Astrocyte of the cerebellum (primary cell): ENCODE data around the gene MRPS6.

Experiments
- DNase-seq: peaks from one replicate; pipeline ENCODE4 v3.0.0-alpha.2; 2011; ENCODE audit warnings: low read depth
- H3K4me3 ChIP-seq: 2 replicates; pipeline ENCODE4 v1.5.1; 2011; ENCODE audit warnings: mild to moderate bottlenecking, low read depth, low read length, moderate library complexity
- in situ Hi-C: cut with HindIII; loops from 2 replicates; pipeline ENCODE4 v1.10.0; 2017; ENCODE audit warnings: low sequenced_read_pairs
- TF ChIP-seq, protein P1 (sequence below): IDR thresholded peaks from 2 replicates; pipeline ENCODE4 v1.5.1; 2012; ENCODE audit warnings: low read length, low read depth, moderate library complexity, mild to moderate bottlenecking; ENCODE audit errors: missing control alignments

The MRPS6 gene

DNA sequence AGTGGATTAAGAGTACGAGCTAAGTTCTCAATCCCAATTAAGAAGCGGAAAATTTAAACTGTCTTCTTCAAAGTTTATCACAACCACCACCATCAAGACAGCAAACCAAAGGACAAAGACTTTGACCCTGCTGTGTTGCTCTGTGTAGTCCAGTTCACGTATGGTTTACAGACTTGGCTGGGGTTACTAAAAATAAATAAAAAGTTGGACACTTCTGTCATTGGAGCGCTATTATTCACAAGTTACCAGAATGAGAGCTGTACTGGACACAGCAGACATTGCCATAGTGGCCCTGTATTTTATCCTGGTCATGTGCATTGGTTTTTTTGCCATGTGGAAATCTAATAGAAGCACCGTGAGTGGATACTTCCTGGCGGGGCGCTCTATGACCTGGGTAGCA is 21.6 kb downstream of the MRPS6 start:
- no peak for DNase-seq
- in situ Hi-C loops = loop anchor here (5.0 kb wide), 1 partner anchor 43 kb away; no protein-coding TSS in a partner anchor
- TF ChIP-seq, protein P1, sequence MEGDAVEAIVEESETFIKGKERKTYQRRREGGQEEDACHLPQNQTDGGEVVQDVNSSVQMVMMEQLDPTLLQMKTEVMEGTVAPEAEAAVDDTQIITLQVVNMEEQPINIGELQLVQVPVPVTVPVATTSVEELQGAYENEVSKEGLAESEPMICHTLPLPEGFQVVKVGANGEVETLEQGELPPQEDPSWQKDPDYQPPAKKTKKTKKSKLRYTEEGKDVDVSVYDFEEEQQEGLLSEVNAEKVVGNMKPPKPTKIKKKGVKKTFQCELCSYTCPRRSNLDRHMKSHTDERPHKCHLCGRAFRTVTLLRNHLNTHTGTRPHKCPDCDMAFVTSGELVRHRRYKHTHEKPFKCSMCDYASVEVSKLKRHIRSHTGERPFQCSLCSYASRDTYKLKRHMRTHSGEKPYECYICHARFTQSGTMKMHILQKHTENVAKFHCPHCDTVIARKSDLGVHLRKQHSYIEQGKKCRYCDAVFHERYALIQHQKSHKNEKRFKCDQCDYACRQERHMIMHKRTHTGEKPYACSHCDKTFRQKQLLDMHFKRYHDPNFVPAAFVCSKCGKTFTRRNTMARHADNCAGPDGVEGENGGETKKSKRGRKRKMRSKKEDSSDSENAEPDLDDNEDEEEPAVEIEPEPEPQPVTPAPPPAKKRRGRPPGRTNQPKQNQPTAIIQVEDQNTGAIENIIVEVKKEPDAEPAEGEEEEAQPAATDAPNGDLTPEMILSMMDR = no peak
- no peak overlapping the region for H3K4me3 ChIP-seq

DNA sequence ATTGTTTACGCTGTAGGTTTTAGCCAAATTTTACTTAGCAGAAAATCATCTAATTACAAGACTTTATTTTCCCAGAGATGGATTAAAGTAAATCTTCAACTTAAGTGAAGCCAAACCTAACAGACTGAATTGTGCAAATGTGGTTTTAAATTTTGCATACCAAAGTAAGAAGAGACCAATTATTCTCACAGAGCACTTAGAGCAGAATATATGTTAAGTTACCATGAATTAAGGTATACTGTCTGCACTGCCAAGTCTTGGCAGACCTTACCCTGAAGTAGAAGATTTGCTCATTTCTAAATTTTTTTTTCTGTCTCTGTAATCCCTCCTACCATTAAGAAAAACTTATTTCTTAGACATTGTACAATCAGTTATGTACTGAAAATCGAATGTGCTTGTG is 24.1 kb downstream of the MRPS6 start:
- in situ Hi-C loops = no loop called here
- H3K4me3 ChIP-seq = no peak overlapping the region
- TF ChIP-seq, protein P1 = no peak
- DNase-seq = no peak

DNA sequence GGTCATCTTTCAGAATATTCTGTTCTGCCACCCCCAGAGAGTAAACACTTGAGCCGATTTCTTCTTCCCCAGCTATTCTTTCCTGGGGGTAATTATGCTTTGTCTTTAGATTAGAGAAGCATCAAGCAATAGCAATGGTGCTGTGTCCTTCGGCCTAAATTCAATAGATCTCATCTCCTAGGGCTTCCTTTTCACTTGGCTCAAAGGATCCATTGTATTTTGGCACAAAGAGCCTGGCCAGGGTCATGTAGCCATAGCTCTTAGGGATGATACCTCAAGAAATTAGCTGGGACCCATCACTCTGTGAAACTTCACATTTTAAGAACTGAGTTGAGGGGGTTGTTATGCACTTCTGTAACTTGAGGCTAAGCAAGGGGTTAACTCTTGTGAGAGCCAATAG is 27.0 kb downstream of the MRPS6 start:
- in situ Hi-C loops = no loop called here
- no peak for DNase-seq
- TF ChIP-seq, protein P1 = no peak
- H3K4me3 ChIP-seq = no peak overlapping the region

DNA sequence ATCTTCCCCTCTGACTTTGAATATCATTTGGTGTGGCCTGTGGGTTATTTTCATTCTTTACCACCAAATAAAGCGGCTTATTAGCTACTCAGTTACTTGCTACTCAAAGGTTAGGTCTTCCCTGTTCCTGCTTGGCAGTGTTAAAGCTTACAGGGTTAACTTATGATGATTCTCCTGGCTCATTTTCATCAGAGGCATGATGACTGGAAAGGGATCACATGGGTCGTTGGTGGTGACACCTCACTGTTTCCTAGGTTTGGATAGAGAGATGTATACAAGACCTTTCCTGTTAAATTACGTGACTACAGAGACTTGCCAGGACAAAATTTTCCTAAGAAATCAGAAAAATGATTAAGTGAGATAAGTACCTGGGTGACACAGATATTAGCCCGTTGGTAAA is 27.4 kb downstream of the MRPS6 start:
- TF ChIP-seq, protein P1 = no peak
- no peak overlapping the region for H3K4me3 ChIP-seq
- in situ Hi-C loops = no loop called here
- no peak for DNase-seq

DNA sequence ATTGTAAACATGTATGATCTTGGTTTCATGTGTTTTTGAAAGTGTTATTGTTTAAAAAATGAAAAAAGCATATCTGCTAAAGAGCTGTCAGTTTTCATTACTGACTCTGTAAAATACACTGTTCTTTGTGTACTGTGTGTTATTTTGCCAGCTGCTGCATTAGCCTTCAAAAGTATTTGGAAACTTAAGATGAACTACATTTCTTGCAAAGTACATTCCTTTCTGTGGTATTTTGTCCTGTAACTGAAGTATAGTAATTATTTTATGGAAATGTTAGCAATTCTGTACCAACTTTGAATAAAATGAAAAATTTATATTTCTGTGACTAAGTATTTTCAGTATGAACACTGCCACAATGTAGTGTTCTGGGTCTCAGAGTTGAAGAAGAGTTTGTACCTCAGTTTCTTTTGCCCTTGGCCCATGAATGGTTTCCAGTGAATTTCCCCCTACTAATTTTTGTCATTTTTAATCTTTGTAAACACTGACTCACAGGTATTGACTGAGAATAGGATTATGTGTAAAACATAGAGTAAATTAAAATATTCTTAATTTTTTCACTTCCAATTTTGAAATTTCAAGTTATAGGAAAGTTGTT is 32.7 kb downstream of the MRPS6 start:
- no peak overlapping the region for H3K4me3 ChIP-seq
- in situ Hi-C loops = no loop called here

DNA sequence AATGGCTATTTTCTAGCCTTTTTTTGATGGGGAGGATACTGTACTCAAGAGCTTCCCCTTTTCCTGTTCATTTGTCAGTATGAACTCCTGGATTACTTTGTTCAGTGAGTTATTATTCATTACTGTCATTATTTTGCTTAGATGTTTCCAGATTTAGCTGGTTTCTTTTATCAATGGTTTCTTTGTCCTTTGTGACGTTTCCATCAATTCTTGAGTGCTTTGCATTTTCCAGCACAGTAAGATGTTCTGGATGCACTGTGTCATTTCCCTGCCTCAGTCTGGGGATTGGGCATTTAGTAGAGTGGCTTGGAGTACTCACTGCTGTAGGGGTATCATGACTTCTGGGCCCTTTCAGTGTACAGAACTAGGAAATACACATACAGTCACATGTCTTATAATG is 34.2 kb downstream of the MRPS6 start:
- no peak for DNase-seq
- in situ Hi-C loops = no loop called here
- TF ChIP-seq, protein P1 = no peak
- H3K4me3 ChIP-seq = no peak overlapping the region

More for the DNA sequence above, 32.7 kb downstream of the MRPS6 start:
- TF ChIP-seq, protein P1 = no peak
- DNase-seq = no peak
